ENCODE data around the gene LMBR1L.

Gene LMBR1L

GRCh38 chr12:49109641-49110463 lies 795 bp downstream of the LMBR1L start:
- peak; percentile 36 for DNase-seq

- no peak for DNase-seq
Measured at GRCh38 chr12:49108958-49109404, 1.7 kb downstream of the LMBR1L start.

GRCh38 chr12:49105504-49106084 lies 5.1 kb downstream of the LMBR1L start:
- no peak for DNase-seq

DNA sequence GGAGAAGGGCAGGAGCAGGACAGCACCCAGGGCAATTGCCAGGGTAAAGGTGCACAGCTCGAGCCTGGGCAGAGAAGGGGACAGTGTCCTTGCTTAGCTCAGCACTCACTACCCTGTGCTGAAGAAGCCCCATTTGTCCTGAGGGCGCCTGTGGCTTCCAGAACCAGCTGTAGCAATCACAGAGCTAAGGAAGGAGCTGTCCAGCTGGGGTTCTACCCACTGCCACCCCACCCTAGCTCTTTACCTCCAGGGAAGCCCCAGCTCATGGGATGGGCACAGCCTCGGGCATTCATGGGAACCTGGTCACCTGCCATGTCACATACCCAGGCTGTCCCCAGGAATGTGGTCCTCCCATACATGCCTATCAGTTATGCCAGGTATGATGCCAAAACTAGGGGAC lies 5.8 kb downstream of the LMBR1L start:
- DNase-seq: no peak

DNA sequence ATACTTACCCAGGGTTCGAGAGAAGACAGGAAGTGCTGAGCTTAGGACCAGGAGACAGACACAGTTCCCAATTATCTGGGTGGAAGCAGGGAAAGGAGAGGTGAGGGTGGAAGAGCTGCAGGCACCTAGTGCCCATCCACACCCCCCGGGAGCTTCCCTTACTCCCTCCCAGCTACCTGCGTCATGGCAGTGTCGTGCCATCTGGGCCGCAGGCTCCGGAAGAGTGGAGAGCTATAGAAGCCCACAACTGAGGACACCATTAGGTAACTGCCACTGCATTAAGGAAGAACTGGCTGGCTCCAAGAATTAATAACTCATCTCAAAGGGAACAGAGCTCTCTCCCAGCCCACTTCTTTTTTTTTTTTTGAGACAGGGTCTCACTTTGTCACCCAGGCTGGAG lies 10.3 kb downstream of the LMBR1L start:
- no peak for DNase-seq

GRCh38 chr12:49098703-49099102 lies 11.9 kb downstream of the LMBR1L start:
- DNase-seq: no peak

- peak; percentile 74 for DNase-seq
Measured at GRCh38 chr12:49098035-49098451, 12.6 kb downstream of the LMBR1L start.

- no peak for DNase-seq
Measured at GRCh38 chr12:49097381-49097780, 13.3 kb downstream of the LMBR1L start.

DNA sequence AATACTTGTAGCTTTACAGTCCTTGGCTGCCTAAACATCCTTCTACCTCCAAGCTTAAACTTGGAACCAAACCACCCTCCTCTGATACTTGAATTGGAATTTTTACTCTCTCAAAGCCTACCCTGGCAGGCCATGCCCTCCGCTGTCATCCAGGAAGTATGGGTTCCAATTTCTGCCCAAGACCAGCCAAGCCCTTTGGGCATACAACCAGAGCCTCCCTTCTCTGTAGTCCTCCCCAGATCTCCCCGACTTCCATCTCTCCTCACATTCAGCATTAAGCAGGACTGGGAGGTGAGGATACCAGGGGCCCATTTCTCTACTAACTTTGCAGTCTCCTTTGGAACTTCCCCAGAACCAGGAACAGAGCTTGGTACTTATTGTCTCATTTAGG lies 15.7 kb downstream of the LMBR1L start:
- DNase-seq: no peak

DNA sequence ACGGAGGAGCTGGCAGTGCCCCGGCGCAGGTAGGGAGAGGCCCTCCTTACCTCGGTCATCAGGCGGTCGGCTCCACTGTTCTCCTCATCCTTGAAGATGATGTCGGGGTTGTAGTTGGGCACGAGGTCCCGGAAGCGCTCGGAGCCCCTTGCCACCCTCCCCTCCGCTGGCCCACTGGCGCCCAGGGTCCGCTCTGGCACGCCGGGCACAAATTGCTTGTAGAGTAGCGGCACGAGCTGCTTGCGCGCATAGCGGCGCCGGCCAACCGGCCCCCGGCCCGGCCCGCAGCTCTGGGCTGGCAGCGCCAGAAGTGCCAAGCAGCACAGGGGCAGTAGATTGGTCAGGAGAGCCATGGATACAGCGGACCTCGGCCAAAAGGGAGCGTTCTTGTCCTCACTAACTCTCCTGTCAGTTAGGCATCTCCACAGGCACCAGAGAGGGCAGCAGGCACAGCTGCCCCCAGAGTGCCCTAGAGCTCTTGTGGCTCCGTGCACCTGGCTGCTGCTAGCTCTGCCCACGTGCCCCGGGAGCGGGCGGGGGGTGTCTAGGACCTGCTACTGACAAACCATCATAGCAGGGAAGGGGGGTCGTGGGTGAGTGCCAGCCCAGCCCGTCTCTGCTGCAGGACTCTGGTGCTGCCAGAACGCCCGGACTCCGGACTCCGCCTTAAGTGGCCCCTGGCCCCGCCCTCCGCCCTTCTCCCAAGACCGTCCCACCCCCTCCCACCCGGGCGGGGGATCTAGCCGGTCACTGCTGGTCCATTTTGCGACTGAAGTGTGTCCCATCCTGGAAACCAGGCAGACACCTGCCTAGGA lies 16.3 kb downstream of the LMBR1L start, which contains the start of gene DHH:
Gene DHH (minus strand): TSS at position 642 of the 815 bp plus-strand sequence. CDS start 289 bp downstream, at position 353.
- DNase-seq: no peak

DNA sequence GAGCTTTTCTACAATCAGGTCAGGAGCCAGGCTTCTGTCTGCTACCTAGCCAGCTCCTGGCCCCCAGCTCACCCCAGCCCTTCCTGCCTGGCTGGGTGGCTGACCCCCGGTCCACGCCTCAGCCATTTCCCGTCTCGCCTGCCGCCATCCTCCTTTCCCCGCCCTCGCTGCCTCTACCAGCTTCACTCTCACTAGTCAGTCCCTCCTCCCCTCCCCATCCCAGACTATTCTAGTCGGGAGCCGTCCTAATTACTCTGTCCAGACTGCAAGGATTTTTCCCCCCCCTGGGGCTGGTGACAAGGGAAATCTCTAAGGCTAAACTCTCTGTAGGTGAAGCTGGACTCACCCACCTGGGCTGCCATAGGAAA lies 16.9 kb downstream of the LMBR1L start:
- no peak for DNase-seq

DNA sequence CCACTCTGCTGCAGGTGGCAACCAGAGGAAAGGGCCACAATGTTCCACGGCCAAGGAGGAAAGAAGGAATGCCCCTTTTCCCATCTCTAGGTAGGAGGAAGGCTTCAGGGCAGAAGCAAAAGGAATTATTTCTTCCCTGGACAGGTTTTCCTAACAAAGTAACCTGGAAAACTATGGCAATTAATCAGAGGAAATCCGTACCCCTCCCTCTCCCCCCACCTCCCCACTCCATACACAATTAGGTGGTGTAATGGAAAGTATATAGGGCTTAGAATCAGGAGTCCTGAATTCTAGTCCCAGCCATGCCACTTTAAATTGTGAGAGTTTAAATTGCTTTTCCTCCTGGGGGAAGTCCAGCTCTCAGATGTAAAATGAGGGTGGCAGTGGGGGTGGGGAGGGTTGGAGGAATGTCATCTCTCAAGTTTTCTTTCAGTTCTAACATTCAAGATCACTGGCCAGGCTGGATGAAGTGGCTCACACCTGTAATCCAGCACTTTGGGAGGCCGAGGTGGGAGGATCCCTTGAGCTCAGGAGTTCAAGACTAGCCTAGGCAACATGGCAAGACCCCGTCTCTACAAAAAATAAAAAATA lies 17.7 kb downstream of the LMBR1L start:
- no peak for DNase-seq

DNA sequence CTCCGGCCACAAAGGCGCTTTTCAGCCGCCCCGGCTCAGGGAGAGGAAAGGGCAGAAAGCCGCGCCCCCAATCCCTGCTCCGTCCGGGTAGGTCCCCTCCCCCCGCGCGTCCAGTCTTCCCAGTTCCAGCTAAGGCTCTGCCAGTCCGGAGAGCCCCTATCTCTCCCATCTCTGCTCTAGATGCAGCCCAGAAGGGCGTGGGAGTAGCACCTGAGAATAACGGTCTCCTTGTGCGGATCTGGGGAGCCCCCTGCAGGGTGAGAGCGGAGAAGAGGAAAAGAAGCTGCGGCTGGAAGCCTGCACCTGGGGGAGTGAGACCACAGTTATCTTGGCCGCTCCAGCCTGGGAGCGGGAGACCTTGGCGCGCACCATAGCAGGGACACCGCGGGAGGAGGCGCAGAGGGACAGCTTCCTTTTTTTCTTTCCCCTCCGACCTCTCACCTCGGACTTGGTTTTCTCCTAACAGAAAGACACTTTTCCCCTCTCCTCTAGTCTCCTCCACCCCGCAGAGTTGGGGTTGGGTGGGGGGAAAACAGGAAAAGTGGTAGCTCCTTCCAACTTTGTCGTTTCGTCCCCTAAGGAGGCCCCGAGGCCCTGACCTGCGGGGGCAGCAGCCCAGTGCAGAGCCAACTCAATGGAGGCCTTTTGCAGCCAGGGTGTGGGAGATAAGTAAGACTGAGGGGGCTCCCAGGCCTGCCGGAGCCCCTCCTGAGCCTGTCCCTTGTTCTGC lies 18.4 kb downstream of the LMBR1L start:
- DNase-seq: peak; percentile 67

GRCh38 chr12:49091836-49092085 lies 18.9 kb downstream of the LMBR1L start:
- no peak for DNase-seq

DNA sequence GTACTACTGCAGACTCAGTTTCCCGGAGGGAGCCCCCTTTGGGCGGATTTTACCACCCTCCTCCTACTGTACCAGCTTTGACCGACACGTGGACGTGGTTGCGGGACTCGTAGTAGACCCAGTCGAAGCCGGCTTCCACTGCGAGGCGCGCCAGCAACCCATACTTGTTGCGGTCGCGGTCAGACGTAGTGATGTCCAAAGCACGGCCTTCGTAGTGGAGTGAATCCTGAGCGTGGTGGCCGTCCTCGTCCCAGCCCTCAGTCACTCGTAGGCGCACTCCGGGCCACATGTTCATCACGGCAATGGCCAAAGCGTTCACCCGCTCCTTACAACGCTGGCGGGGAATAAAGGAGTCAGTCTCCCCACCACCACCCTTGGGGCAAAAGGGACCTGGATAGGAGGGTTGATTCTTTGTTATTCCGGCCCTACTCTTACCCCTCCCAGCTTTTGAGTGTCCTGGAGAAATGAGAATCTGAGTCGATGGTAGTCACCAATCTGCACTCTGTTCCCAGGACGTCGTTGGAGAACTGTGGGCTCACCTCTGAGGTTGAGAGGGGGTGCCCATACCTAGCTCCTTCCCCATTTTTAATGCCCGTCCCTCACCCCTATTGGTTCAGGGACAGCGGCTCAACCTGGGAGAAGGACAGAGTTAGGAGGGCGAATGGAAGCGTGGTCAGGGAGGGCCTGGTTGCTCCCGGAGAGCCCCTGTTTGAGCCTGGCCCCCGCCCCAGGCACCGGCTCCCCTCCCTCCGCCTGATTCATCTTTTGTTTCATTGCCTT lies 19.4 kb downstream of the LMBR1L start:
- no peak for DNase-seq

- DNase-seq: peak; percentile 28
Measured at GRCh38 chr12:49089821-49090773, 20.6 kb downstream of the LMBR1L start.

DNA sequence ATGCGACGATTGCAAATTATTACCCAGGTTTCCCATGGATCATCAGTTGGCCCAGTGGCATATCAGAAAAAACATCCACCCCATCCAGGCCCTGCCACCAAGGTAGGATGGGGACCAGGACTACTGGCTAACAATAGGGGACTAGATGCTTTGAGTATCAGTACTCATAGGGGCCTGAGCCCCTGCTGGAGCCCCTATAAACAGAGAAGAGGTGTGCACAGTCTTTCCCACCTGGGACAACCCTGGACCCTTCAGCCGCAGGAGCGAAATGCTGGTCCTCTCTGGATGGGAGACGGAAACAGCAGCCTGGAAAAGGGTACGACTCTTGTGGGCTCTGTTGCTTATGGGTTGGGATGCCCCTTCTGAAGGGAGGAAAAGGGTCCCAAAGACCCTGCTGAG lies 21.7 kb downstream of the LMBR1L start:
- DNase-seq: no peak

GRCh38 chr12:49088150-49088931 lies 22.3 kb downstream of the LMBR1L start:
- DNase-seq: peak; percentile 82

GRCh38 chr12:49086116-49086515 lies 24.5 kb downstream of the LMBR1L start:
- DNase-seq: no peak

DNA sequence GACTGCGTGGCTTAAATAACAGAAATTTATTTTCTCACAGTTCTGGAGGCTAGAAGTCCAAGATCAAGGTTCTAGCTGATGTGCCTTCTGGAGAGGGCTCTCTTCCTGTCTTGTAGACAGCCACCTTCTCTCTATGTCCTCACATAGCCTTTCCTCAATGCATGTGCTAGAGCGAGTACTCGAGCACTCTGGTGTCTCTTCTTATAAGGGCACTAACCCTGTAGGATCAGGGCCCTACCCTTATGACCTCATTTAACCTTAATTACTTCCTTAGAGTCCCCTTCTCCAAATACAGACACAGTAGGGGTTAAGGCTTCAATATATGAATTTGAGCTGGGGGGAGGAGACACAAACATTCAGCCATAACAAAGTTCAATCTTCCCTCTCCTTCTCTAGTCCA lies 26.2 kb downstream of the LMBR1L start:
- DNase-seq: no peak

Measured in CD4-positive, alpha-beta T cell treated with Interleukin-17A for 1 hour (primary cell).